C4-2B (cell line): Measurements from ENCODE around the gene CASK.

Source experiments
- ZFX ChIP-seq: fragments of 450-650 bp; IDR thresholded peaks from 2 replicates; pipeline ENCODE4 v1.6.1; 2017
- TF ChIP-seq, protein P1 (sequence below): fragments of 450-650 bp; conservative IDR thresholded peaks from 2 replicates; pipeline ENCODE4 v1.5.1; 2017; ENCODE audit warnings: mild to moderate bottlenecking

DNA sequence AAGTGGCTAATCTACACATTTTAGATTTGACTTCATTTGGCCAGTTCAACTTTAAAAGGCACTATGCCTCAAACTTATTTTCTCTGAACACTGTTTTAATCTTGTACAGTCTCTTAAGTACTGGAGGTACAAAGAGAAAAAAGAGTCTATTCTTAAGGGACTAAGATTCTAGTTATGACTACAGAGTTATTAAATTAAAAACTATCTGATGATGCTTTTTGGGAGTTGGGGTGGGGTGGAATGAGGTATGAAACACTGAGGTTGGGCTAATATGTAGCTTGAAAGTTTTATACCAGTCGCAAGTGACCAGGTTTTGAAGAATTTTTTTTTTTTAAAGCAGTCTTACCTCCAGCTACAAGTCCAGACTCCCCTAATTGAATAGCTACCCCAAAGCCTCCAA lies 252.3 kb downstream of the CASK start:
- TF ChIP-seq, protein P1, sequence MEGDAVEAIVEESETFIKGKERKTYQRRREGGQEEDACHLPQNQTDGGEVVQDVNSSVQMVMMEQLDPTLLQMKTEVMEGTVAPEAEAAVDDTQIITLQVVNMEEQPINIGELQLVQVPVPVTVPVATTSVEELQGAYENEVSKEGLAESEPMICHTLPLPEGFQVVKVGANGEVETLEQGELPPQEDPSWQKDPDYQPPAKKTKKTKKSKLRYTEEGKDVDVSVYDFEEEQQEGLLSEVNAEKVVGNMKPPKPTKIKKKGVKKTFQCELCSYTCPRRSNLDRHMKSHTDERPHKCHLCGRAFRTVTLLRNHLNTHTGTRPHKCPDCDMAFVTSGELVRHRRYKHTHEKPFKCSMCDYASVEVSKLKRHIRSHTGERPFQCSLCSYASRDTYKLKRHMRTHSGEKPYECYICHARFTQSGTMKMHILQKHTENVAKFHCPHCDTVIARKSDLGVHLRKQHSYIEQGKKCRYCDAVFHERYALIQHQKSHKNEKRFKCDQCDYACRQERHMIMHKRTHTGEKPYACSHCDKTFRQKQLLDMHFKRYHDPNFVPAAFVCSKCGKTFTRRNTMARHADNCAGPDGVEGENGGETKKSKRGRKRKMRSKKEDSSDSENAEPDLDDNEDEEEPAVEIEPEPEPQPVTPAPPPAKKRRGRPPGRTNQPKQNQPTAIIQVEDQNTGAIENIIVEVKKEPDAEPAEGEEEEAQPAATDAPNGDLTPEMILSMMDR, result no peak
- TF ChIP-seq ZFX, result no peak
